Measurements from ENCODE around the gene SAMSN1. TPM values are rescaled to one million over a fixed set of nuclear protein-coding genes. Genes with fewer than 3 reads are reported as not detected.
A peak's percentile ranks its signal among the peaks of the same experiment; 100 is the strongest.

SAMSN1 gene
- total and polyA plus RNA-seq, 9 of the 15 experiments (the other 6 are each of a cell fraction or from before 2014, with no cell fraction given), result 101 to 223 (median 159) TPM

DNA sequence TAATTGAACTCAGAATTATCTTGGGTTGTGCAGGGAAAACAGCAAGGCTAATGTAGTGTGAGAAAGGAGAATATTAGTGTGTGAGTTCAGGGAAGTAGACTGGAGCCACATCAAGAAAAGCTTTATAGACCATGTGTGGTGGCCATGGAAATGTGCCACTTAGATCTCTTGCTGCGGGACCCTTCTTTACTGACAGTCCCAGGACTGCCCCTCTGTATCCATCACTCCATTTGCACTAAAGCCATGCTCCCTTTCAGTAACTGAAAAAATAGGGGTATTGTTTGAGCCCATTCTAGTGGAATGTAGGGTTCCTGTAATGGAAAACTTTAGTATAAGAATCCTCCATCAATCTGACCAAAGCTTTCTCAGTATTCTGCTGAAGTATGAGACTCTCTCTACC, 32.3 kb downstream of the SAMSN1 start (continued):
- TF ChIP-seq TCF3 (CRISPR knock-in tag; IDR thresholded peaks at IDR 0.05) (no peak), ZNF76 (CRISPR knock-in tag; IDR thresholded peaks at IDR 0.05; ENCODE audit: borderline replicate concordance) (no peak), ZNF347 (CRISPR knock-in tag; IDR thresholded peaks at IDR 0.05; ENCODE audit: low read depth) (no peak), SUPT5H (IDR thresholded peaks at IDR 0.05) (0 out of 2 replicates have a peak, but pooled peaks have one; percentile 35), RBM17 (IDR thresholded peaks at IDR 0.05; ENCODE audit: borderline replicate concordance, low read depth, low read length) (no peak), E2F3 (CRISPR knock-in tag; IDR thresholded peaks at IDR 0.05) (no peak), SAP30 (IDR thresholded peaks at IDR 0.05; ENCODE audit: borderline replicate concordance, insufficient read depth, low read depth, low read length, poor library complexity, severe bottlenecking) (no peak), KLF16 (IDR thresholded peaks at IDR 0.05) (no peak), LCOR (CRISPR knock-in tag; IDR thresholded peaks at IDR 0.05) (no peak), POLR2G (IDR thresholded peaks at IDR 0.05; ENCODE audit: low read depth, low read length) (peak; percentile 42; the same call in 1 of the 2 replicates), ZNF445 (CRISPR knock-in tag; IDR thresholded peaks at IDR 0.05; ENCODE audit: low read depth) (no peak), HLTF (IDR thresholded peaks at IDR 0.05) (no peak), ZKSCAN1 (IDR thresholded peaks at IDR 0.05; ENCODE audit: low read depth, low read length) (no peak), DIDO1 (tag; IDR thresholded peaks at IDR 0.05; ENCODE audit: low read depth) (no peak), POLR2AphosphoS2 (IDR thresholded peaks at IDR 0.05; ENCODE audit: low read length) (peak; percentile 63; the same call in 1 of the 2 replicates), BRD4 (IDR thresholded peaks at IDR 0.05) (no peak), POLR2A (conservative IDR thresholded peaks at IDR 0.05) (peak; percentile 21; the same call in 1 of the 2 replicates)
- TF ChIP-seq, protein P1, sequence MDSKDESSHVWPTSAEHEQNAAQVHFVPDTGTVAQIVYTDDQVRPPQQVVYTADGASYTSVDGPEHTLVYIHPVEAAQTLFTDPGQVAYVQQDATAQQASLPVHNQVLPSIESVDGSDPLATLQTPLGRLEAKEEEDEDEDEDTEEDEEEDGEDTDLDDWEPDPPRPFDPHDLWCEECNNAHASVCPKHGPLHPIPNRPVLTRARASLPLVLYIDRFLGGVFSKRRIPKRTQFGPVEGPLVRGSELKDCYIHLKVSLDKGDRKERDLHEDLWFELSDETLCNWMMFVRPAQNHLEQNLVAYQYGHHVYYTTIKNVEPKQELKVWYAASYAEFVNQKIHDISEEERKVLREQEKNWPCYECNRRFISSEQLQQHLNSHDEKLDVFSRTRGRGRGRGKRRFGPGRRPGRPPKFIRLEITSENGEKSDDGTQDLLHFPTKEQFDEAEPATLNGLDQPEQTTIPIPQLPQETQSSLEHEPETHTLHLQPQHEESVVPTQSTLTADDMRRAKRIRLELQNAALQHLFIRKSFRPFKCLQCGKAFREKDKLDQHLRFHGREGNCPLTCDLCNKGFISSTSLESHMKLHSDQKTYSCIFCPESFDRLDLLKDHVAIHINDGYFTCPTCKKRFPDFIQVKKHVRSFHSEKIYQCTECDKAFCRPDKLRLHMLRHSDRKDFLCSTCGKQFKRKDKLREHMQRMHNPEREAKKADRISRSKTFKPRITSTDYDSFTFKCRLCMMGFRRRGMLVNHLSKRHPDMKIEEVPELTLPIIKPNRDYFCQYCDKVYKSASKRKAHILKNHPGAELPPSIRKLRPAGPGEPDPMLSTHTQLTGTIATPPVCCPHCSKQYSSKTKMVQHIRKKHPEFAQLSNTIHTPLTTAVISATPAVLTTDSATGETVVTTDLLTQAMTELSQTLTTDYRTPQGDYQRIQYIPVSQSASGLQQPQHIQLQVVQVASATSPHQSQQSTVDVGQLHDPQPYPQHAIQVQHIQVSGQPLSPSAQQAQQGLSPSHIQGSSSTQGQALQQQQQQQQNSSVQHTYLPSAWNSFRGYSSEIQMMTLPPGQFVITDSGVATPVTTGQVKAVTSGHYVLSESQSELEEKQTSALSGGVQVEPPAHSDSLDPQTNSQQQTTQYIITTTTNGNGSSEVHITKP (IDR thresholded peaks at IDR 0.05; ENCODE audit: partially characterized antibody), result no peak
- TF ChIP-seq, protein P2, sequence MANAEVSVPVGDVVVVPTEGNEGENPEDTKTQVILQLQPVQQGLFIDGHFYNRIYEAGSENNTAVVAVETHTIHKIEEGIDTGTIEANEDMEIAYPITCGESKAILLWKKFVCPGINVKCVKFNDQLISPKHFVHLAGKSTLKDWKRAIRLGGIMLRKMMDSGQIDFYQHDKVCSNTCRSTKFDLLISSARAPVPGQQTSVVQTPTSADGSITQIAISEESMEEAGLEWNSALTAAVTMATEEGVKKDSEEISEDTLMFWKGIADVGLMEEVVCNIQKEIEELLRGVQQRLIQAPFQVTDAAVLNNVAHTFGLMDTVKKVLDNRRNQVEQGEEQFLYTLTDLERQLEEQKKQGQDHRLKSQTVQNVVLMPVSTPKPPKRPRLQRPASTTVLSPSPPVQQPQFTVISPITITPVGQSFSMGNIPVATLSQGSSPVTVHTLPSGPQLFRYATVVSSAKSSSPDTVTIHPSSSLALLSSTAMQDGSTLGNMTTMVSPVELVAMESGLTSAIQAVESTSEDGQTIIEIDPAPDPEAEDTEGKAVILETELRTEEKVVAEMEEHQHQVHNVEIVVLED (CRISPR knock-in tag; IDR thresholded peaks at IDR 0.05), result no peak
- TF ChIP-seq, protein P3, sequence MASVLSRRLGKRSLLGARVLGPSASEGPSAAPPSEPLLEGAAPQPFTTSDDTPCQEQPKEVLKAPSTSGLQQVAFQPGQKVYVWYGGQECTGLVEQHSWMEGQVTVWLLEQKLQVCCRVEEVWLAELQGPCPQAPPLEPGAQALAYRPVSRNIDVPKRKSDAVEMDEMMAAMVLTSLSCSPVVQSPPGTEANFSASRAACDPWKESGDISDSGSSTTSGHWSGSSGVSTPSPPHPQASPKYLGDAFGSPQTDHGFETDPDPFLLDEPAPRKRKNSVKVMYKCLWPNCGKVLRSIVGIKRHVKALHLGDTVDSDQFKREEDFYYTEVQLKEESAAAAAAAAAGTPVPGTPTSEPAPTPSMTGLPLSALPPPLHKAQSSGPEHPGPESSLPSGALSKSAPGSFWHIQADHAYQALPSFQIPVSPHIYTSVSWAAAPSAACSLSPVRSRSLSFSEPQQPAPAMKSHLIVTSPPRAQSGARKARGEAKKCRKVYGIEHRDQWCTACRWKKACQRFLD (CRISPR knock-in tag; IDR thresholded peaks at IDR 0.05), result no peak
- TF ChIP-seq, protein P4, sequence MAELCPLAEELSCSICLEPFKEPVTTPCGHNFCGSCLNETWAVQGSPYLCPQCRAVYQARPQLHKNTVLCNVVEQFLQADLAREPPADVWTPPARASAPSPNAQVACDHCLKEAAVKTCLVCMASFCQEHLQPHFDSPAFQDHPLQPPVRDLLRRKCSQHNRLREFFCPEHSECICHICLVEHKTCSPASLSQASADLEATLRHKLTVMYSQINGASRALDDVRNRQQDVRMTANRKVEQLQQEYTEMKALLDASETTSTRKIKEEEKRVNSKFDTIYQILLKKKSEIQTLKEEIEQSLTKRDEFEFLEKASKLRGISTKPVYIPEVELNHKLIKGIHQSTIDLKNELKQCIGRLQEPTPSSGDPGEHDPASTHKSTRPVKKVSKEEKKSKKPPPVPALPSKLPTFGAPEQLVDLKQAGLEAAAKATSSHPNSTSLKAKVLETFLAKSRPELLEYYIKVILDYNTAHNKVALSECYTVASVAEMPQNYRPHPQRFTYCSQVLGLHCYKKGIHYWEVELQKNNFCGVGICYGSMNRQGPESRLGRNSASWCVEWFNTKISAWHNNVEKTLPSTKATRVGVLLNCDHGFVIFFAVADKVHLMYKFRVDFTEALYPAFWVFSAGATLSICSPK (IDR thresholded peaks at IDR 0.05; ENCODE audit: borderline replicate concordance), result no peak

All from K562 (cell line).